Kidney glomerular epithelial cell (primary cell): ENCODE data around the gene DEPDC7.
A peak's percentile ranks its signal among the peaks of the same experiment; 100 is the strongest.
"Not testable (repeated sequence)": the region's sequence is repeated elsewhere in the genome, so short reads cannot be mapped to it uniquely, and the experiment has no call there.

ENCODE experiments used
- DNase-seq: peaks from one replicate; lab custom pipeline; 2025; lab: John Stamatoyannopoulos, UW

Gene DEPDC7

DNA sequence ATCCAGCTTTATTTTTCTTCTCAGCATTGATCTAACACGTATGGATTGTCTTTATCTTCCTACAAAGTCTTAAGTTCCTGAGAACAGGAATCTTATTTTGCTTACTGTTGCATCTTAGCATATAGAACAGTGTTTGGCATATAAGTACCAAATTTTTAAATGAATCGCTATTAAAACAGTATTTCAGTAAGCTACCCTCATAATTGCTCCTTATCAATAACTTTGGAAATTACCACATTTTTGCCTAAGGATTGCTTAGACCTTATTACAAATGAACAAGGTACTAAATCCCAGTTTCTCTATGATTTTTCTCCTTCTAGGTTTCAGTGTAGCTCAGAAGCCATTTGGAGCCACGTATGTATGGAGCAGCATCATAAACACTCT is 9.7 kb downstream of the DEPDC7 start:
- DNase-seq: no peak

- DNase-seq: no peak
Measured at GRCh38 chr11:33027233-33027632, 11.6 kb downstream of the DEPDC7 start.

DNA sequence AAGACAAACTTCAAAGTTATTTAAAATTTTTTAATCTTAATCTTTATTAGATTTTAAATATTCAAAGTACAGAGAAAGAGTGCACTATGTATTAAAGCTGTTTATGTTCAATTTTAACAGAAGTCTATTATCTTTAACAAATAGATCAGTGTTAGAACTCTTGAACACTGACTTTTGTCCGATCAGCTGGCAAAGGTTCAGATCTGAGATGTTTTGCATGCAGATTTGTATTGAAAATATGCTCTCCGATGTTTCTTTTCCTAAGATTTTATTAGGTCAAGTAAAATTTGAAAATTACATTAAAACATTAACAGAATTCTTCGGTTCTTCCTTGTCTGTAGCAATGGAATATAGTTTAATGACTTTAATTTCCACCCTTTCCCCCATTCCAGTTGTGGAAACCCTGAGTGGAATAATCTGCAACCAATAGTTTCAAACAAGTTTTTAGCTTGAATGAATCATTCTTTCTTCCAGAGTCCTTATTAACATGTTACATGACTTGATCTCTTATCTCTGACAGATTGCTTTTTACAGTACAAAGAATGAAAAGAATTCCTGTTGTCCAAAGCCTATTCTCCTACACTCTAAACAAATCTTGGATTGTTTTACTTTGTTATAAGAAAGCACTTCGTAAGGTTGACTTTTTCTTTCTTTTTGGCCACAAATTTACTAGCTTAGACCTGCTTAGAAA is 12.3 kb downstream of the DEPDC7 start:
- DNase-seq: no peak

- DNase-seq: no peak
Measured at GRCh38 chr11:33028537-33028914, 12.8 kb downstream of the DEPDC7 start.

DNA sequence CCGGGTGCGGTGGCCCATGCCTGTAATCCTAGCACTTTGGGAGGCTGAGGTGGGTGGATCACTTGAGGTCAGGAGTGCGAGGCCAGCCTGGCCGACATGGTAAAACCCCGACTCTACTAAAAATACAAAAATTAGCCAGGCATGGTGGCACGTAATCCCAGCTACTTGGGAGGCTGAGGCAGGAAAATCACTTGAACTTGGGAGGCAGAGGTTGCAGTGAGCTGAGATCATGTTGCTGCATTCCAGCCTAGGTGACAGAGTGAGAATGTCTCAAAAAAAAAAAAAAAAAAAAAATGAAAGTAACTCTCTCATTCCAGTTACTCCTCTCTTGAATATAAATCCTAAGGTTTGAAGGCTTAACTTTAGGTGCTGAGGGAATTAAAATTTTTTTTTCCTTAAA is 13.5 kb downstream of the DEPDC7 start:
- DNase-seq: not testable (repeated sequence)

DNA sequence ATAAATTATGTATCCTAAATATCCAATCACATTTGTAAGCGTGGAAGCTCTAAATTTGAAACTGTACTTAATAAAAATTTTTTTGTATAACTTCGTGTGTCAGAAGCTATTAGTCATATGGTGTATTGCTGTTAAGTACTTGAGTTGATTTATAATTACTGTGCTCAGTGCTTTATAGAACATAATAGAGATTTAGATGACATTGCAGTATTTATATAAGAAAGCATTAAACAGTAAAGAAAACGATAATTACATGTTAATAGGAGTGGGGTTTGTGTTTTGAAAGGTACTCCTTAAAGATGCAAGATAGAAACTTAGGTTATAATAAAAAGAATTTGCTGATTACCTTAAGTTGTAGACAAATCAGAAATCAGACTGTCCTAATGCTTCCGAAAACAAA is 17.8 kb downstream of the DEPDC7 start:
- DNase-seq: no peak

GRCh38 chr11:33035011-33035410 is 19.3 kb downstream of the DEPDC7 start:
- DNase-seq: no peak

DNA sequence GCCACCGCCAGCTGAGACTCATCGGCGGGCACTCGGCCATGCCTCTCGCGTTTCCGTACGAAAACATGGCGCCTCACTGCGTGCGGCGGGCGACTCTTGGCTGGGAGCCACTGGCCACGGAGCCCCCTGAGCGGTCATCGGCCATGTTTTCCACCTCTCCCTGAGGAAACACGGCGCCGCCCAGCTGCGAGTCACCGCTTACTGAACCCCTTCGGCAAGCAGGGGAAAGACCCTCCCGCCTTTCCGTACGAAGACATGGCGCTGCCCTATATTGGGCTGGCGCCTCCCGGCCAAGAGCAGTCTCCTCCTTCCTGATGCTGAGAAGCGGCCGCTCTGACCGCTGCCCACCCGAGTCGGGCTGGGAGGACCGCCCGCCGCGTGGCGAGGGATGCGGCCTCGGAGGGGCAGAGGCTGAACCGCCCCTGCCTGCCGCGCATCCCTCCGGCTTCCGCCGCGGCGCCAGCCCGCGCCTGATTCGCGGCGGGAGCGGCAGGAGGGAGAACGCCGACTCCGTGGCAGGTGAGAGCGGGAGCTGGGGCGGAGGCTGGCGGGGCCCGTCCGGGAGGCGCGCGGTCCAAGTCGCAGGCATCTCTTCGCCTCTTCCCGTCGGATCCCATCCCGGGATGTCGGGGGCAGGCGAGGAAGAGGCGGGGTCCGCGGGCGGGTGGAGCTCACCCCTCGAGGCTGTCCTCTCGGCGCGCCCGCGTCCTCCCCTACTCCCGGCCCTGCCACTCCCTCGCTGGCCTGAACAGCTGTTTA is 23.8 kb downstream of the DEPDC7 start, which contains the start of gene TCP11L1:
Gene TCP11L1, plus strand, starts transcription at position 299 of the 759 bp plus-strand sequence. CDS start 4,202 bp downstream, outside the sequence.
- peak; percentile 86 for DNase-seq

DNA sequence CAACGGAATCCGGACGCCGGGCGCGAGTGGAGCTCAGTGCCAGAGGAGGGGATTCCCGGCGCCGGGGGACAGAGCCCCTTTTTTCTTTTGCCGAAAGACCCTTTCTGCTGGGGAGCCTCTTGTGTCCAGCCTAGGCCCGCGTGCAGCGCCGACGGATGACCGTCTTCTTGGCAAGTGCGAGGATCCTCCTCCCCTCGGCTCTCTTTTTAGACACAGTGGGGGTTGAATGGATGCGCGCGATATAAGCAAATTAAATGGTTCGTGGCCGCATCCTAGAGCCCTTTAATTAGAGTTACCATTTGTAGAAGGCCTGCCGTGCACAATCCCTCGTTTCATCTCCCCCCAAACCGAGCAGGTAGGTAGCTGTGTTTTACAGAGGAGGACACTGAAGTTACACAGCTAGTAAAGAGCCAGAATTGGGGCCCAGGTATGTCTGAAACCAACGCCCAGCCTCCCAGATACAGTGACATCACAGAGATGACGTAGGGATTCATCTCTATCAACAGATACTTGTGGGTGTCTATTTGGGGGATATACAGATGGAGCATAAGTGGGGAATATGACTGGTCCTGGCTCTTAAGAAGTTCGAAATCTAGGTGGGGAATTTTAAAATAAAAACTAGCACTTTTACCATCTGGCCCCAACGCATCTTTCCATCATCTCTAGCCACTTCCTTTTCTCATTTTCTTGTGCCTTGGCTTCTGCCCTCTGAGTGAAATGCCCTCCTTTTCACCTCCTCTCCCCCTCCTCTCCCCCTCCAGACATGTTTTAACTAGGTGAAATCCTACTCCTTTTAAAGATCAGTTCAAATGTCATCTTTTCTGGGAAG is 24.6 kb downstream of the DEPDC7 start:
- no peak for DNase-seq

- DNase-seq: no peak
Measured at GRCh38 chr11:33040862-33041453, 25.3 kb downstream of the DEPDC7 start.

GRCh38 chr11:33043221-33043830 is 27.6 kb downstream of the DEPDC7 start:
- DNase-seq: no peak

- DNase-seq: no peak
Measured at GRCh38 chr11:33044285-33044756, 28.6 kb downstream of the DEPDC7 start.

GRCh38 chr11:33045551-33046255 is 30.0 kb downstream of the DEPDC7 start:
- DNase-seq: no peak

GRCh38 chr11:33048701-33049100 is 33.0 kb downstream of the DEPDC7 start:
- not testable (repeated sequence) for DNase-seq

DNA sequence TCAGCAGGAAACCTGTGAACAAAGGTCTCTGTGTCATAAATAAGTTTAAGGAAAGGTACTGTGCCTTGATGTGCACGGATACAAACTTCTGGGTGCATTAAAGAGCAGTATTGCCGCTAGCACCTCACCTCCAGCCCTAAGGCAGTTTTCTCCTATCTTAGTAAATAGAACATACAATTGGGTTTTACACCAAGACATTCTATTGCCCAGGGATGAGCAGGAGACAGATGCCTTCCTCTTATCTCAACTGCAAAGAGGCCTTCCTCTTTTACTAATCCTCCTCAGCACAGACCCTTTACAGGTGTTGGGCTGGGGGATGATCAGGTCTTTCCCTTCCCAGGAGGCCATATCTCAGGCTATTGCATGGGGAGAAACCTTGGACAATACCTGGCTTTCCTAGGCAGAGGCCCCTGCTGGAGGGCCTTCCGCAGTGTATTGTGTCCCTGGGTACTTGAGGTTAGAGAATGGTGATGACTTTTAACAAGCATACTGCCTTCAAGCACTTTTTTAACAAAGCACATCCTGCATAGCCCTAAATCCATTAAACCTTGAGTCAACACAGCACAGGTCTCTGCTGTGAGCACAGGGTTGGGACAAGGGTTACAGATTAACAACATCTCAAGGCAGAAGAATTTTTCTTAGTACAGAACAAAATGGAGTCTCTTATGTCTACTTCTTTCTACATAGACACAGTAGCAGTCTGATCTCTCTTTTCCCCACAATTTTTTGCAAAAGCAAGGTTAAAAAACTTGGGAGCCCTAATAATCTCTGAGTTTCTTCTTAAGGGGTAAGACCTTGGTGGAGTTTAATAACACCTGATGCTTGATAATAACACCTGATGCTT is 34.1 kb downstream of the DEPDC7 start:
- DNase-seq: not testable (repeated sequence)

DNA sequence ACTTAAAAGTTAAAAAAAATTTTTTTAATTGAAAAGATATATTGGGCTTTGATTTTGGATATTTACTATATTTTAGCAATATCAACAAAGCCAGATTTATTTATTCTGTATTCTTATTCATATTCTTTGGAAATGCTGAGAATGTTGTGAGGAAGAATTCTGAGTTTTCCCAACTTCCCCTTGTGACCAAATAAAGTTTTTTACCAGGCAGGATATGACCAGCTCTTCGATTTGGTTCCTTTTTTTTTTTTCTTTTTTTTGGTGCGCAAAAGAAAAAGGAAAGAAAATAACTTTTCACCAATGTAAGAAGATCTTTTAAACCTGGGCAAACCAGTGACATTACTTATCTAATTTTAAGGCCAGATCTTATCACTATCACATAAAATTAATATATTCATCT is 36.6 kb downstream of the DEPDC7 start:
- no peak for DNase-seq

- DNase-seq: no peak
Measured at GRCh38 chr11:33055375-33055774, 39.7 kb downstream of the DEPDC7 start.

GRCh38 chr11:33057284-33057683 is 41.6 kb downstream of the DEPDC7 start:
- no peak for DNase-seq

GRCh38 chr11:33059331-33060007 is 43.8 kb downstream of the DEPDC7 start:
- no peak for DNase-seq
